Epithelial cell of proximal tubule (primary cell): ENCODE data around the gene CISH. TPM values are rescaled to one million over a fixed set of nuclear protein-coding genes. Genes with fewer than 3 reads are reported as not detected.

Experiments
- DNase-seq: peaks from one replicate; pipeline ENCODE4 v3.0.0-alpha.2; 2011; ENCODE audit warnings: low read depth
- H3K4me3 ChIP-seq: 2 replicates; pipeline ENCODE4 v1.5.1; 2011; ENCODE audit warnings: low read depth, mild to moderate bottlenecking, low read length
- CTCF ChIP-seq: conservative IDR thresholded peaks from 2 replicates; pipeline ENCODE4 v1.5.1; 2012; ENCODE audit warnings: low read depth, mild to moderate bottlenecking, low read length
- total RNA-seq: library from RNA; depleted of rRNA; stranded (reverse); fragments of >200 nt; gene quantifications from 2 replicates; pipeline ENCODE4 v1.2.3, GENCODE V29; 2015

Gene CISH
- total RNA-seq, 1 donor from 2014 or later: 1.8 TPM

- no peak for DNase-seq
- no peak for TF ChIP-seq CTCF
- H3K4me3 ChIP-seq: peak overlapping the region; percentile 87
Observed at GRCh38 chr3:50610181-50610971, 1.2 kb downstream of the CISH start.

GRCh38 chr3:50609763-50610085 is 1.9 kb downstream of the CISH start:
- TF ChIP-seq CTCF: no peak
- DNase-seq: no peak
- H3K4me3 ChIP-seq: peak overlapping the region; percentile 87

DNA sequence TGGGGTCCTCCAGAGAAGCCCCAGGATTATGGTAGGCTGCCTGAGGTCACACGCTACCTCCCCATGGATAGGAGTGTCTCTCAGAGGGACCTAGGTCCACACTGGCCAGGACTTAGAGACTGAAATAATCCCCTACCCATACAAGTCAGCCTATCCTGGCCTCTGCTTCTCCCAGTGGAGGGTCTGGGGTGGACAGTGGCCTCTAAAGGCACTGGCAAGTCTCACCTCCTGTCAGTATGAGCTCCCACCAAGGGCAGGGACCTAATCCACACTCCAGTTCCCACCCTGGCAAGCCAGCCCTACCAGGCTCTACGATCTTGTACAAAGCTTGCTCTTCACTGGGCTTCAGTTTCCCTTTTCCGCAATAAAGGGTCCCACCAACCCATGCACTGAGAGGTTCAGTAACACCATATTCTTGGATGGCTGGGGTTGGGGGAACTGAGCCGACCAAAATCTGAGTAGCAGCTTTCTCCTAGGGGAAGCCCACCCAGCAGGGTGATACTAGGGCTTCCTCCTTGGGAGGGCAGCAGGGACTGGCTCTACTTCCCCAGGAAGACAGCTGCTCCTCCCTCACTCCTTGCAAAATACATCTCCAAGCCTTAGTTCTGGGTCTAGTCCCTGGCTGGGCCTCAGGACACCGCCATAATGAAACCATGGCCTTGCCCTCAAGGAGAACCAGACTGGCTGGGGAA is 2.4 kb downstream of the CISH start:
- peak overlapping the region; percentile 14 for H3K4me3 ChIP-seq
- TF ChIP-seq CTCF: no peak
- DNase-seq: no peak

- no peak for TF ChIP-seq CTCF
- DNase-seq: no peak
- H3K4me3 ChIP-seq: no peak overlapping the region
Observed at GRCh38 chr3:50608278-50608677, 3.3 kb downstream of the CISH start.

- no peak overlapping the region for H3K4me3 ChIP-seq
- TF ChIP-seq CTCF: no peak
- DNase-seq: no peak
Observed at GRCh38 chr3:50607271-50608091, 4.1 kb downstream of the CISH start.

- no peak for TF ChIP-seq CTCF
- DNase-seq: no peak
- no peak overlapping the region for H3K4me3 ChIP-seq
Observed at GRCh38 chr3:50606596-50606995, 5.0 kb downstream of the CISH start.
